Endothelial cell of umbilical vein (primary cell): ENCODE data around the gene FRMD5. TPM values are rescaled to one million over a fixed set of nuclear protein-coding genes. Genes with fewer than 3 reads are reported as not detected.

Source experiments
- BruUV-seq: library from RNA; stranded (reverse); fragments of 400-500 nt; replicated peaks from 2 replicates; lab custom pipeline; 2021; lab: Mats Ljungman, UMichigan
- CTCF ChIA-PET: fragments of 300-600, 350-600 bp; sonication (Branson Sonifier 250); formaldehyde crosslinking; loops from one replicate; lab custom pipeline; 2021; ENCODE audit warnings: antibody characterized with exemption, inconsistent platforms; lab: Charles Lee
- POLR2A ChIA-PET: fragments of 300-600, 350-600 bp; sonication (Branson Sonifier 250); formaldehyde crosslinking; loops from one replicate; lab custom pipeline; 2021; ENCODE audit warnings: antibody characterized with exemption, inconsistent platforms; lab: Charles Lee
- DNase-seq: peaks from one replicate; pipeline ENCODE4 v3.0.0-alpha.2; 2011; ENCODE audit warnings: low read depth, low spot score
- FAIRE-seq: peaks from 2 replicates; lab custom pipeline; 2011; peaks lifted over from hg19 to GRCh38; lab: Jason Lieb, UNC
- H2AFZ ChIP-seq: 2 replicates; pipeline ENCODE4 v1.6.0; 2012; ENCODE audit warnings: low read depth, low read length, control low read depth, inconsistent platforms
- H3K27ac ChIP-seq: 2 replicates; pipeline ENCODE4 v1.5.1; 2011; ENCODE audit warnings: low read depth, mild to moderate bottlenecking, control low read depth, low read length, moderate library complexity; ENCODE audit not compliant: insufficient read depth
- H3K27me3 ChIP-seq, 2 experiments: 2 replicates each; pipeline versions ENCODE4 v1.6.0 to v1.6.1; 2011; ENCODE audit warnings: low read length in 2 of 2, mixed read lengths in 1 of 2; ENCODE audit not compliant: control insufficient read depth in 2 of 2, insufficient read depth in 2 of 2
- H3K36me3 ChIP-seq, 2 experiments: 2 replicates in 1 of 2; 3 replicates in 1 of 2; pipeline ENCODE4 v1.5.1; 2011; ENCODE audit warnings: low read length in 2 of 2, mild to moderate bottlenecking in 1 of 2, moderate library complexity in 1 of 2; ENCODE audit not compliant: control insufficient read depth in 2 of 2, insufficient read depth in 2 of 2; ENCODE audit errors: extremely low read depth in 1 of 2
- H3K4me1 ChIP-seq: 3 replicates; pipeline ENCODE4 v1.5.1; 2011; ENCODE audit warnings: mild to moderate bottlenecking, low read length; ENCODE audit not compliant: control insufficient read depth, insufficient read depth; ENCODE audit errors: extremely low read depth
- H3K4me2 ChIP-seq: 2 replicates; pipeline ENCODE4 v1.6.1; 2011; ENCODE audit warnings: low read length, control low read depth, mixed read lengths; ENCODE audit not compliant: insufficient read depth
- H3K4me3 ChIP-seq, 3 experiments: fragments of 200-600 bp in 1 of 3; sonication (generic), shearing (Covaris generic) in 1 of 3; replicated peaks in 1 of 3; 2 replicates each; pipeline ENCODE4 v1.5.1; 2011 to 2016; ENCODE audit warnings: control low read depth in 3 of 3, low read length in 3 of 3, mild to moderate bottlenecking in 2 of 3, inconsistent platforms in 1 of 3, low read depth in 1 of 3, moderate library complexity in 1 of 3; ENCODE audit not compliant: insufficient read depth in 1 of 3
- H3K79me2 ChIP-seq: 2 replicates; pipeline ENCODE4 v1.6.0; 2012; ENCODE audit warnings: low read length, inconsistent platforms; ENCODE audit not compliant: control insufficient read depth, insufficient read depth
- H3K9ac ChIP-seq: replicated peaks from 2 replicates; pipeline ENCODE3; 2011; ENCODE audit warnings: low read length, control low read depth; ENCODE audit not compliant: insufficient read depth; ENCODE audit errors: extremely low read depth
- H3K9me1 ChIP-seq: replicated peaks from 3 replicates; pipeline ENCODE4 v1.6.0; 2011; ENCODE audit warnings: mild to moderate bottlenecking, low read length; ENCODE audit not compliant: control insufficient read depth, insufficient read depth; ENCODE audit errors: extremely low read depth
- H3K9me3 ChIP-seq: replicated peaks from 2 replicates; pipeline ENCODE4 v1.5.1; 2012; ENCODE audit warnings: low read length, inconsistent platforms; ENCODE audit not compliant: control insufficient read depth, insufficient read depth
- H4K20me1 ChIP-seq: replicated peaks from 2 replicates; pipeline ENCODE3; 2011; ENCODE audit warnings: mild to moderate bottlenecking, low read length; ENCODE audit not compliant: control insufficient read depth, insufficient read depth; ENCODE audit errors: extremely low read depth
- EZH2 ChIP-seq: IDR thresholded peaks from 2 replicates; pipeline ENCODE4 v1.6.1; 2012; ENCODE audit warnings: borderline replicate concordance, low read depth, mild to moderate bottlenecking, moderate library complexity, low read length, inconsistent platforms; ENCODE audit not compliant: severe bottlenecking
- FOS ChIP-seq: IDR thresholded peaks from 2 replicates; pipeline ENCODE4 v1.6.1; 2011; ENCODE audit warnings: mild to moderate bottlenecking, low read length, moderate library complexity, borderline replicate concordance; ENCODE audit not compliant: insufficient read depth
- GATA2 ChIP-seq: IDR thresholded peaks from 2 replicates; pipeline ENCODE4 v1.7.0; 2011; ENCODE audit warnings: low read depth, mild to moderate bottlenecking, moderate library complexity, mixed read lengths, low read length; ENCODE audit not compliant: insufficient read length, insufficient read depth
- JUN ChIP-seq: IDR thresholded peaks from 2 replicates; pipeline ENCODE4 v1.6.1; 2011; ENCODE audit warnings: borderline replicate concordance, low read depth; ENCODE audit not compliant: insufficient read length, insufficient read depth
- MAX ChIP-seq: IDR thresholded peaks from 2 replicates; pipeline ENCODE4 v1.6.1; 2011; ENCODE audit not compliant: insufficient read depth, insufficient read length
- MYC ChIP-seq: IDR thresholded peaks from one replicate; pipeline ENCODE4 v1.6.1; 2011; ENCODE audit warnings: mild to moderate bottlenecking, low read depth, low read length
- POLR2A ChIP-seq: IDR thresholded peaks from 2 replicates; pipeline ENCODE4 v1.6.1; 2012; ENCODE audit warnings: low read depth, mild to moderate bottlenecking, control low read depth, low read length
- POLR2AphosphoS5 ChIP-seq: IDR thresholded peaks from 2 replicates; pipeline ENCODE4 v1.6.1; 2012; ENCODE audit warnings: low read depth, mild to moderate bottlenecking, control low read depth, low read length, moderate library complexity; ENCODE audit not compliant: insufficient read depth
- dilution Hi-C: fragments of 300-500 bp; cut with MboI; formaldehyde crosslinking; loops from one replicate; pipeline ENCODE4 v1.15.0; 2019; ENCODE audit warnings: low sequenced_read_pairs; ENCODE audit not compliant: extremely low pct_ligation_motif_present
- intact Hi-C: fragments of 100-400 bp; cut with micrococcal nuclease; formaldehyde crosslinking; loops from one replicate; pipeline ENCODE4 v1.10.0; 2022
- polyA plus RNA-seq, 4 experiments: library from polyadenylated mRNA; depleted of rRNA in 3 of 4; stranded (reverse) in 3 of 4; unstranded in 1 of 4; fragments of >200 nt; gene quantifications; 2 replicates each; pipeline versions ENCODE4 v1.2.1 to v1.2.3, GENCODE V29; 2011 to 2012; ENCODE audit warnings: missing spikeins in 1 of 4
- total RNA-seq: library from RNA; stranded (reverse); gene quantifications from 2 replicates; pipeline ENCODE4 v1.2.3, GENCODE V29; 2021
- TF ChIP-seq, protein P1 (sequence below), 2 donors: IDR thresholded peaks; 1 replicate in 1 of 2; 2 replicates in 1 of 2; pipeline ENCODE4 v1.5.1; 2011; ENCODE audit warnings: low read length in 2 of 2, mild to moderate bottlenecking in 2 of 2, moderate library complexity in 2 of 2, control low read depth in 1 of 2, inconsistent platforms in 1 of 2, low read depth in 1 of 2; ENCODE audit not compliant: insufficient read depth in 1 of 2; ENCODE audit errors: extremely low read depth in 1 of 2

Gene FRMD5
- total and polyA plus RNA-seq, 2 donors (not counting 3 experiments of a cell fraction or from before 2014, with no cell fraction given) = 16.7 to 20.2 TPM

GRCh38 chr15:44207643-44208042, 12.6 kb upstream of the FRMD5 start:
- ChIA-PET POLR2A (interaction anchor here (0.7 to 1.8 kb wide), 4 partner anchors 13 to 294 kb away, joined by 3 to 12 read pairs (median 3); partner anchors contain the start of gene FRMD5), CTCF (interaction anchor here (0.8 to 2.4 kb wide), 15 partner anchors 9 to 297 kb away, joined by 3 to 17 read pairs (median 5); partner anchors contain the start of gene FRMD5)
- Histone ChIP-seq H4K20me1 (no peaks in the 10 kb centered on the region), H2AFZ (peak overlapping the region; percentile 39), H3K9me1 (no peaks in the 10 kb centered on the region), H3K27ac (peak overlapping the region; percentile 91), H3K4me3 (no peak overlapping the region), H3K4me1 (peaks cover 15% of the 10 kb centered on the region), H3K4me2 (peak overlapping the region; percentile 65), H3K9ac (peak overlapping the region; percentile 58), H3K9me3 (no peaks in the 10 kb centered on the region), H3K27me3 (no peaks in the 10 kb centered on the region), H3K79me2 (no peaks in the 10 kb centered on the region), H3K36me3 (no peaks in the 10 kb centered on the region)
- DNase-seq (peak; percentile 91), FAIRE-seq (peak; percentile 67)
- dilution Hi-C loops (no loop called here), intact Hi-C loops (loop anchor here (1.0 kb wide), 1 partner anchor 12 kb away; the partner anchor contains the start of gene FRMD5)
- BruUV-seq = no TSS peak
- TF ChIP-seq MYC = no peak
- TF ChIP-seq GATA2 = no peak
- TF ChIP-seq FOS = peak; percentile 75
- peak; percentile 88 for TF ChIP-seq JUN
- TF ChIP-seq, protein P1, sequence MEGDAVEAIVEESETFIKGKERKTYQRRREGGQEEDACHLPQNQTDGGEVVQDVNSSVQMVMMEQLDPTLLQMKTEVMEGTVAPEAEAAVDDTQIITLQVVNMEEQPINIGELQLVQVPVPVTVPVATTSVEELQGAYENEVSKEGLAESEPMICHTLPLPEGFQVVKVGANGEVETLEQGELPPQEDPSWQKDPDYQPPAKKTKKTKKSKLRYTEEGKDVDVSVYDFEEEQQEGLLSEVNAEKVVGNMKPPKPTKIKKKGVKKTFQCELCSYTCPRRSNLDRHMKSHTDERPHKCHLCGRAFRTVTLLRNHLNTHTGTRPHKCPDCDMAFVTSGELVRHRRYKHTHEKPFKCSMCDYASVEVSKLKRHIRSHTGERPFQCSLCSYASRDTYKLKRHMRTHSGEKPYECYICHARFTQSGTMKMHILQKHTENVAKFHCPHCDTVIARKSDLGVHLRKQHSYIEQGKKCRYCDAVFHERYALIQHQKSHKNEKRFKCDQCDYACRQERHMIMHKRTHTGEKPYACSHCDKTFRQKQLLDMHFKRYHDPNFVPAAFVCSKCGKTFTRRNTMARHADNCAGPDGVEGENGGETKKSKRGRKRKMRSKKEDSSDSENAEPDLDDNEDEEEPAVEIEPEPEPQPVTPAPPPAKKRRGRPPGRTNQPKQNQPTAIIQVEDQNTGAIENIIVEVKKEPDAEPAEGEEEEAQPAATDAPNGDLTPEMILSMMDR (IDR thresholded peaks at IDR 0.05; ENCODE audit: extremely low read depth in 1 of 2, insufficient read depth in 1 of 2, low read depth in 1 of 2, low read length in 2 of 2) = no peak
- no peak for TF ChIP-seq POLR2A
- no peak for TF ChIP-seq POLR2AphosphoS5
- TF ChIP-seq MAX = no peak
- no peak for TF ChIP-seq EZH2
